HG02973 (cell line): ENCODE measurements around the gene OIP5.
"Not testable (repeated sequence)": the region's sequence is repeated elsewhere in the genome, so short reads cannot be mapped to it uniquely, and the experiment has no call there.

Experiments used
- ATAC-seq: cut with Tn5 transposase; IDR thresholded peaks from one replicate; pipeline ENCODE4 v1.9.1; 2021; ENCODE audit warnings: moderate library complexity; ENCODE audit not compliant: unreplicated experiment

Gene OIP5

DNA sequence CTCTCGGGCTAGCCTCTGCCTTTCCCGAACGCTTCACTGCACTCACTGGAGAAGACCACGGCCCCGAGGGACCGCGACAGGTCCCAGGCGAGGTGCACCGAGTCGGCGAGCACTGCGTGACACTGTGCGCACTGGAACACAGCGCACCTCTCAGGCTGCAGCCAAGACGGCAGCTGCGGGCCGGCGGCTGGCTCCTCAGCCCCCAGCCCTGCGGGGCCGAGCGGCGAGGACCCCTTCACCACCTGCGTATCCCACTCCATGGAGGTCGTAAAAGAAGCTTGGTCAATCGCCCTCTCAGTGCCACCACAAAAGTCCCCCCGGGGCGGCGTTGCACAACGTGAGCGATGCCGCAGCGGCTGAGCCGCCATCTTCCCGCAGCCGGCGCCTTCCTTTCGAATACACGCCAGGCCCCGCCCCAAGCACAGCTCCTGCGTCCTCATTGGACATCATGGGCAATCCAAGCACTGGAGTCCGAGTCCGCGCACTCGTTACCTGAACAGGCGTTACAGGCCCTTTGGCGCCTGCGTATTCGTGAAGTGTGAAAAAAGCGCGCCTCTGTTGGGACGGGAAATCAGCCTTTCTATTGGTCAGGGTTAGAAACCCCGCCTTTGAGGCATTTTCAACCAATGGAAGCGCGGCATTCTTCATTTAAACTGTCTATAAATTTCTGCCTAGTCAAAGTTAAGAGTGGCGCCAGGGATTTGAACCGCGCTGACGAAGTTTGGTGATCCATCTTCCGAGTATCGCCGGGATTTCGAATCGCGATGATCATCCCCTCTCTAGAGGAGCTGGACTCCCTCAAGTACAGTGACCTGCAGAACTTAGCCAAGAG, at the start of gene OIP5, which contains the start of gene NUSAP1:
Gene OIP5, minus strand, starts transcription at position 398 of the 832 bp plus-strand sequence. Its CDS starts 30 bp downstream, at position 368.
Gene NUSAP1, plus strand, starts transcription at position 688 of the 832 bp plus-strand sequence. Its CDS starts 77 bp downstream, at position 765.
- ATAC-seq: peak; percentile 79

- no peak for ATAC-seq
Measured at GRCh38 chr15:41377978-41378377, 45.6 kb upstream of the OIP5 start.

GRCh38 chr15:41367418-41367817, 35.0 kb upstream of the OIP5 start:
- ATAC-seq: no peak

DNA sequence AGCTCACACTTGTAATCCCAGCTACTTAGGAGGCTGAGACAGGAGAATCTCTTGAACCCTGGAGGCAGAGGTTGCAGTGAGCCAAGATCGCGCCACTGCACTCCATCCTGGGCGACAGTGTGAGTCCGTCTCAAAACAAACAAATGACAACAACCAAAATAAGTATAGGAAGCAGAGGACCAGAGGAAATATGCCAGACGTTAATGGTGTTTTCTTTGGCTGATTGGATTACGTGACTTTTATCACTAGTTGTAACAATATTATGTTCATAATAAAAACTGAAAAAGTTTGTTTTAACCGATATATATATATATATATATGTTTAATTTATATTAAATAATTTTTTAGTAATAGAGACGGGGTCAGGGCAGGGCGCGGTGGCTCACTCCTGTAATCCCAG, 22.0 kb upstream of the OIP5 start:
- no peak for ATAC-seq

GRCh38 chr15:41350057-41350717, 17.8 kb upstream of the OIP5 start:
- ATAC-seq: no peak

GRCh38 chr15:41347236-41347635, 14.8 kb upstream of the OIP5 start:
- no peak for ATAC-seq

DNA sequence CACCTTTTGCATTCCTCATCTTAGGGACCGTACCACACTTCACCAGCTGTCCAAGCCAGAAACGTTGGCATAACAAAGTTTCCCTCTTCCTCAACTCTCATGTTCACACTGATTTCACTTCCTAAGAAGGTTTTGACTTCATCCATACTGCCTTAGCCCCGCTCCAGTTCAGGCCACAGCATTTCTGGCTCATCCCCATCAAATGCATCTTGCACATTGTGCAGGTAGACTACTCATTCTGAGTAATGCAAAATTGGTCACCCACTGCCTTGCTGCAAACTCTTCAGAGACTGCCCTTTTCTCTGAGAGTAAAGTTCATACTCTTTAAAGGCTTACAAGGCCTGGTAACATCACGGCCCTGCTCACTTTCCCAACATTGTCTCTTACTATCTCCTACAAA, 9.1 kb upstream of the OIP5 start:
- no peak for ATAC-seq

DNA sequence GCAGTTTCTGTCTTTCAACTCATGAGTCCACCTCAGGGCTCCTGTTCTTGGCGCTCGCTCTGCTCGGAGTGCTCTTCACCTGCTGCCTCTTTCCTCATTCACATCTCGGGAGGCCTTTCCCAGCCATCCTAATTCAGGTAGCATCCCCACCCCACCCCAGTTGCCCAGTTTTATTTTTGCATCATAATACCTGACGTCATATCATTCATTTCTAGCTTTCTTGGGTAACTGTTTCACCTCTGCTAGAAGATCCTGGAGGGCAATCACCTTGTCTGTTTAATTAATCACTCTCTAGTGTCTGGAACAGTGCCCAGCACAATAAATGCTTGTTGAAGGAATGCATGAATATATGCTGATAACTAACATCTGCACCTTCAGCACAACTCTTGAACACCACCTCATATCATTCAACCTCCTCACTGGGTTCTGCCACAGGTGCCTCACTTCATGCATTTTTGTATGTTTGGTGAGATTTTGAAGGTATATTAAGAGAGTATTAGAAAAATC, 7.9 kb upstream of the OIP5 start:
- ATAC-seq: no peak

DNA sequence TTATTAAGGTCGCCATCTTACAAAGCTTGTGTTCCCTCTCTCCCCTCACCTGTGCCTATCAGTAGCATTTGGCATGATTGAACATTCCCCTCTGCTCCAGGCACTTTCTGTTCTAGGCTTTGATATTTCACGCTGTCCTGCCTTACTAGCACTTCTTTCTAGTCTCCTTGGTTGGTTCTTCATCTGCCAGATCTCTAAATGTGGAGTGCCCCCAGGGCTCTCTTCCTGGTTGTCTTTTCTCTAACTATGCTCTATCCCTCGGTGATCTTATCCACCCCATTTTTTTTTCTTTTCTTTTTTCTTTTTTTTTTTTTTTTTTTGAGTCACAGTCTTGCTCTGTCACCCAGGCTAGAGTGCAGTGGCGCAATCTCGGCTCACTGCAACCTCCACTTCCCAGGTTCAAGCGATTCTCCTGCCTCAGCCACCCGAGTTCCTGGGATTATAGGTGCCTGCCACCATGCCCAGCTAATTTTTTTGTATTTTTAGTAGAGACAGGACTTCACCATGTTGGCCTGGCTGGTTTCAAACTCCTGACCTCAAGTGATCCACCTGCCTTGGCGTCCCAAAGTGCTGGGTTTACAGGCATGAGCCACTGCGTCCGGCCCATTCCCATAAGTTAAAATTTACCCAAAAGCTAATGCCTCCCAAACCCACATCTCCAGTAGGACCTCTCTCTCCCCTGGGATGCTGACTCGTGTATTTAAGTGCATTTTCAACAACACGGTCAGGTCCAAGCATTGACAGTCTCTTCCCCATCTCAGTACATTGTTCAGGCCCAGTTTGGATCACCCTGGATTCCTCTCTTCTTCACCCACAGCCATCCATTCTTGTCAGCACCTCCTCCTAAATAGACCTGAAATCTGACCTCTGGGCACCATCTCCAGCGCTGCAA, 5.5 kb upstream of the OIP5 start:
- no peak for ATAC-seq

- no peak for ATAC-seq
Measured at GRCh38 chr15:41337047-41337446, 4.7 kb upstream of the OIP5 start.

DNA sequence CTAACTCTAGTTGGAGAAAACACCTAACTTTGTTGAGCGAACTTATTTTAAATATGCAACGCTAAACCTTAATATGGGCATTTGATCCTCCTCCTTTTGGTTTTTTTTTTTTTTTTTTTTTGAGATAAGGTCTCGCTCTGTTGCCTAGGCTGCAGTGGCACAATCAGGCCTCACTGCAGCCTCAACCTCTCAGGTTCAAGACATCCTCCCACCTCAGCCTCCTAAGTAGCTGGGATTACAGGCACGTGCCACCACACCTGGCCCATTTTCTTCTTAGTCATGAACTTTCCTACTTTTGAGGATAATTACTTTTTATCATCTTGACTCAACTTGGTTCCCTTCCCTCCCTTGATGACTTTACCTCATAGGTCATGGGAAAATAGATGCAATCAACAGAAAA, 4.2 kb upstream of the OIP5 start:
- ATAC-seq: no peak

DNA sequence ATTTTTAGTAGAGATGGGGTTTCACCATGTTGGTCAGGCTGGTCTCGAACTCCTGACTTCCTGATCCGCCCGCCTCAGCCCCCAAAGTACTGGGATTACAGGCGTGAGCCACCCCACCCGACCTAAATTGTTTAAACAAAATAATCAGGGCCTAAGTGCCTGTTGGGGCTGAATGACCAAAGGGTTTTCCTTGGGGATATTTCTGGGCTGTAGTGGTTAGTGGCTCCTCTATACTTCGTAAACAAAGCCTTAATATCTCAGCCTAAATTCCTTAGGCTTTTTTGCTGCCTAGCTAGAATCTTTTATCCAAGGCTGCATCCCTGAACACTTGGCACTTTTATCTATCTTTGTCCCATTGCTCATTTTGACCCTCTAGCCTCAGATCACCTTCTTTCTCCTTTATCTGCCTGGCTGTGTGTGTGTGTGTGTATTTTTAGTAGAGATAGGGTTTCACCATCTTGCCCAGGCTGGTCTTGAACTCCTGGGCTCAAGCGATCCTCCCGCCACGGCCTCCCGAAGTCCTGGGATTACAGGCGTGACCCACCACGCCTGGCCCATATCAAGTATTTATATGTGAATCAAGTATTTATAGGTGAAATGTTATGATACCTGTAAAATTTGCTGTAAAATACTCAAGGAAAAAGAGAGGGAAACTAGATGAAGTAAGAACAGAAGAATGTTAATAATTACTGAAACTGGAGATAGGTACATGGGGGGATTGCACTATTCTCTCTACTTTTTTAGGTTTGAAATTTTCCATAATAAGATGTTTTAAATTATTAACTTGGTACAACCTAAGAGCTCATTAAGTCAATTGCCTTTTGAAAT, 2.1 kb upstream of the OIP5 start:
- no peak for ATAC-seq

DNA sequence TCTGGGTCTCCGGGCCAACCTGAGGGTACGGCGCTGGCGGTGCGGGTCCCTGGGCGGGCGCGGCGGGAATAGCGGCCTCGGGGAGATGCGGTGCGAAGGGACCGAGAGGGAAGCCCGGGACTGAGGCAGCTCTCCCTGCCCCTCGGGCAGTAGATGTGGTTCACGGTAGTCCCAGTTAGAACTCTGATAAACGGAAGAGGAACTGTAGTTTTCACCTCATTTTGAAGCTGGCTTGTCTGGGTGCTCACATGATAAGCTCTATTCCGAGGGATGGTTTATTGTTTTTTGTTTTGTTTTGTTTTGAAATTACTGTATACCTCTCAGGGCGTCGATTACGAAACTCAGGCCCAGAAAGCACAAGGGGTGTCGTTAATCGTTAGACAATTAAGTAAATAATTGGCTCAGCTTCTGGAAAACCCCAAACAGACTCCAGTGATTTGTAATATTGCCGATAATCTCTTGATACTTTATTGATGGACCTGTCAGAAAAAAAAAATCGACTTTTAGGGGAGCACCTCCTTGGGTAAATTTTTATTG, 703 bp upstream of the OIP5 start:
- ATAC-seq: peak; percentile 23

DNA sequence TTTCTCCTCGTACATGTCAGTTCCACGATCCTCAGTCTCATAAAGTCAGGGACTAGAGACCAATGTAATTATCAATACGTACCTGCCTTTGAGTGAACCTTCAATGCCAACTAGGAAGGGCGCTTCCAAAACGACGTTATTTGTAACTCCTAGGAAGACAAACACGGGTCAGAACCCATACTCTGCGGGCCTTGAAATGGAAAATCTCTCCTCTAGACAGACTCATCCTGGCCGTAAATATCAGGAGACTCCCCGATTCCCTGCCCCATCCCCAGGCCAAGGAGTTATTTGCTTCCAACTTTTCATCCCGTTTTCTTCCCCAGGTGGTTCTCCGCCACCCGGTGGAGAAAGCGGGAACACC, 578 bp downstream of the OIP5 start:
- ATAC-seq: no peak

DNA sequence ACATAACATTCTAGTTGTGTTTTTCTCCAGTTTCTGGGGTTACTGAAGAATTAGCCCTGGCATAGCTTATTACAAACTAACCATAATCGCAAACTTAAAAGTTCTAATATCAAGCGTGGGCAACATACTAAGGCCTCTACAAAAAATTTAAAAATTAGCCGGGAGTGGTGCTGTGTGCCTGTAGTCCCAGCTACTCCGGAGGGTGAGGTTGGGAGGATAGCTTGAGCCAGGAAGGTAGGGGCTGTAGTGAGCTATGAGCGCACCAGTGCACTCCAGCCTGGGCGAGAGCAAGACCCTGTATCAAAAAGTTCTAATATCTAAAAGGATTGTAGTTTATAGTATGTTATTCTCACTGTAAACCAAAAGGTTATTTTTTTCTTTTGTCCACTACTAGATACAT, 1.1 kb downstream of the OIP5 start:
- no peak for ATAC-seq

DNA sequence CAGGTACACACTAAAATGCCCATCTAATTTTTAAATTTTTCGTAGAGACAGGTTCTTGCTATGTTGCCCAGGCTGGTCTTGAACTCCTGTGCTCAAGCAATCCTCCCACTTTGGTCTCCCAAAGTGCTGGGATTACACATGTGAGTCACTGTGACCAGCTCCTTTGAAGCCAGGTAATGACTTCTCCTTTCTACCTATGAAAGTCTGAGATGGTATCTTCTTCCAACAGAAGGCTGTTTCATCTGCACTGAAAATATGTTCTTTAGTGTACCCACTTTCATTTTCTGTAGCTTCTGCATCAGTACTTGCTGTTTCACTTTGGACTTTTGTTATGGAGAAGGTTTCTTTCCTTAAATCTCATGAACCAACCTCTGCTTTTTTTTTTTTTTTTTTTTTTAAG, 8.8 kb downstream of the OIP5 start:
- no peak for ATAC-seq

DNA sequence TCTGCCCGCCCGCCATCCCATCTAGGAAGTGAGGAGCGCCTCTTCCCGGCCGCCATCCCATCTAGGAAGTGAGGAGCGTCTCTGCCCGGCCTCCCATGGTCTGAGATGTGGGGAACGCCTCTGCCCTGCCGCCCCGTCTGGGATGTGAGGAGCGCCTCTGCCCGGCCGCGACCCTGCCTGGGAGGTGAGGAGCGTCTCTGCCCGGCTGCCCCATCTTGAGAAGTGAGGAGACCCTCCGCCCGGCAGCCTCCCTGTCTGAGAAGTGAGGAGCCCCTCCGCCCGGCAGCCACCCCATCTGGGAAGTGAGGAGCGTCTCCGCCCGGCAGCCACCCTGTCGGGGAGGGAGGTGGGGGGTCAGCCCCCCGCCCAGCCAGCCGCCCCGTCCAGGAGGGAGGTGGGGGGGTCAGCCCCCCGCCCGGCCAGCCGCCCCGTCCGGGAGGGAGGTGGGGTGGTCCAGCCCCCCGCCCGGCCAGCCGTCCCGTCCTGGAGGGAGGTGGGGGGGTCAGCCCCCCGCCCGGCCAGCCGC, 11.5 kb downstream of the OIP5 start:
- ATAC-seq: not testable (repeated sequence)

DNA sequence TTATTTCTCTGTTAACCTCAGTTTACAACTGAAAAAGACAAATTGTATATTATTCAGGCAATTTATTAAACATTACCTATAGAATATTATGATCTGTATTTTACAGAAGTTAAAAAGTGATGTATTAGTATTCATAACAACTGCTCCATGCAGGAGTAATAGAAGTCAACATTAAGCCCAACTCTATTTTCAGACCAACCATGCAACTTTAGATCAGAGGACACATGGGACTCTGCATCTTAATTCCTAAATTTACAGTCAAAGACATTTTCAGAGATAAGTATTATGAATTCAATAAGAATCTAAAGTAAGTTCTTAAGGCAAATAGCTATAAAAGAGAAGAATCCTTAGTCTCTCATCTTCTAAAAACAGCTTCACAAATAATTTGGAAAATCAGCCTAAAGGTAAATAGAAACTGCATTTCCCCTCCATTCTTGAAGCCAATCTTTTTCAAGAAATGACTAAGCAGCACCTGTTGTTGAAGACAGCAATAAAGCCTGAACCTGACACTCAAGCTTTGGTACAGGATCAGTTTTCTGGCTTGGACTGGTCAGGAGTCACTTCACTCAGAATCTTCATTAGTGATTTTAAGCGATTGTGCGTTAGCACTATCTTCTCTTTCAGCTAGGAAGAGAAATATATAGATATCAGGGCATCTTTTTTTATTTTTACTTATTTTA, 23.0 kb downstream of the OIP5 start:
- no peak for ATAC-seq

- no peak for ATAC-seq
Measured at GRCh38 chr15:41307679-41308078, 24.7 kb downstream of the OIP5 start.
